NCI-H1048 (cell line): ENCODE results near the gene F12.

Experiments used
- DNase-seq: peaks from one replicate; lab custom pipeline; 2025; lab: John Stamatoyannopoulos, UW

F12 gene

GRCh38 chr5:177446200-177447065, 37.1 kb upstream of the F12 start, which contains the start of gene PRR7:
TSS of gene PRR7 (plus strand) at chr5:177446814. CDS start at chr5:177455068, 8,254 bp downstream.
- no peak for DNase-seq

GRCh38 chr5:177445917-177446199, 36.5 kb upstream of the F12 start:
- no peak for DNase-seq

GRCh38 chr5:177445052-177445916, 35.9 kb upstream of the F12 start:
- DNase-seq = no peak

GRCh38 chr5:177444106-177445051, 35.0 kb upstream of the F12 start:
- DNase-seq = no peak

- DNase-seq = no peak
Measured at GRCh38 chr5:177443144-177443983, 34.0 kb upstream of the F12 start.

- DNase-seq = no peak
Measured at GRCh38 chr5:177442066-177442826, 32.9 kb upstream of the F12 start.

GRCh38 chr5:177440990-177441780, 31.8 kb upstream of the F12 start:
- no peak for DNase-seq

- no peak for DNase-seq
Measured at GRCh38 chr5:177440211-177440989, 31.0 kb upstream of the F12 start.

GRCh38 chr5:177439518-177440053, 30.2 kb upstream of the F12 start:
- DNase-seq = no peak

- DNase-seq = no peak
Measured at GRCh38 chr5:177438468-177438867, 29.1 kb upstream of the F12 start.

GRCh38 chr5:177437623-177438022, 28.3 kb upstream of the F12 start:
- DNase-seq = no peak

- DNase-seq = no peak
Measured at GRCh38 chr5:177435847-177436536, 26.6 kb upstream of the F12 start.

GRCh38 chr5:177434942-177435738, 25.8 kb upstream of the F12 start:
- no peak for DNase-seq

- no peak for DNase-seq
Measured at GRCh38 chr5:177434437-177434836, 25.1 kb upstream of the F12 start.

GRCh38 chr5:177433658-177434217, 24.4 kb upstream of the F12 start:
- no peak for DNase-seq

GRCh38 chr5:177432839-177433657, 23.7 kb upstream of the F12 start:
- DNase-seq = no peak
